Muscle layer of colon (tissue), 2 donors: ENCODE measurements around the gene PSMD1.
"Not testable (repeated sequence)": the region's sequence is repeated elsewhere in the genome, so short reads cannot be mapped to it uniquely, and the experiment has no call there.

Experiments
- H3K27ac ChIP-seq: one replicate; pipeline ENCODE4 v1.7.0; 2013; ENCODE audit warnings: low read depth, mild to moderate bottlenecking, low read length, moderate library complexity
- H3K27me3 ChIP-seq, 2 donors: one replicate each; pipeline ENCODE4 v1.7.0; 2013; ENCODE audit warnings: low read length in 2 of 2, mild to moderate bottlenecking in 2 of 2; ENCODE audit not compliant: insufficient read depth in 2 of 2, control insufficient read depth in 1 of 2
- H3K36me3 ChIP-seq: one replicate; pipeline ENCODE4 v1.7.0; 2013; ENCODE audit warnings: mild to moderate bottlenecking, low read length; ENCODE audit not compliant: insufficient read depth
- H3K4me1 ChIP-seq: one replicate; pipeline ENCODE4 v1.7.0; 2013; ENCODE audit warnings: mild to moderate bottlenecking, low read length; ENCODE audit not compliant: insufficient read depth
- H3K4me3 ChIP-seq, 2 donors: one replicate each; pipeline ENCODE4 v1.7.0; 2013; ENCODE audit warnings: low read length in 2 of 2, low read depth in 1 of 2, mild to moderate bottlenecking in 1 of 2, moderate library complexity in 1 of 2
- H3K9ac ChIP-seq: one replicate; pipeline ENCODE4 v1.7.0; 2013; ENCODE audit warnings: low read length
- H3K9me3 ChIP-seq: one replicate; pipeline ENCODE4 v1.7.0; 2013; ENCODE audit warnings: mild to moderate bottlenecking, low read length
- donor health status: abdominal sarcoma.
- donor health status: Adenocarcinoma of cecum.

Gene PSMD1

GRCh38 chr2:231063347-231063746 lies 6.7 kb downstream of the PSMD1 start:
- H3K27me3 ChIP-seq: no peaks in the 10 kb centered on the region
- H3K4me3 ChIP-seq: no peak overlapping the region
- H3K9me3 ChIP-seq: no peaks in the 10 kb centered on the region
- no peak overlapping the region for H3K9ac ChIP-seq
- peaks cover 20% of the 10 kb centered on the region for H3K4me1 ChIP-seq
- H3K27ac ChIP-seq: no peak overlapping the region
- H3K36me3 ChIP-seq: peaks cover 65% of the 10 kb centered on the region

- no peaks in the 10 kb centered on the region for H3K27me3 ChIP-seq
- no peak overlapping the region for H3K9ac ChIP-seq
- peaks cover 73% of the 10 kb centered on the region for H3K36me3 ChIP-seq
- H3K4me1 ChIP-seq: no peaks in the 10 kb centered on the region
- no peaks in the 10 kb centered on the region for H3K9me3 ChIP-seq
- H3K4me3 ChIP-seq: no peak overlapping the region
- H3K27ac ChIP-seq: no peak overlapping the region
Observed at GRCh38 chr2:231065966-231066365, 9.3 kb downstream of the PSMD1 start.

GRCh38 chr2:231067531-231067930 lies 10.9 kb downstream of the PSMD1 start:
- H3K27me3 ChIP-seq, H3K27ac ChIP-seq, H3K9ac ChIP-seq, H3K9me3 ChIP-seq, H3K4me1 ChIP-seq, H3K4me3 ChIP-seq: not testable (repeated sequence)
- H3K36me3 ChIP-seq: peaks cover 67% of the 10 kb centered on the region

- Histone ChIP-seq H3K4me3 (no peak overlapping the region), H3K36me3 (peaks cover 64% of the 10 kb centered on the region)
Observed at GRCh38 chr2:231068525-231069222, 12.0 kb downstream of the PSMD1 start.

GRCh38 chr2:231069379-231070054 lies 12.8 kb downstream of the PSMD1 start:
- Histone ChIP-seq H3K9me3 (no peaks in the 10 kb centered on the region), H3K4me3 (no peak overlapping the region), H3K36me3 (peaks cover 56% of the 10 kb centered on the region), H3K27me3 (no peaks in the 10 kb centered on the region), H3K9ac (no peak overlapping the region), H3K27ac (no peak overlapping the region), H3K4me1 (no peaks in the 10 kb centered on the region)

More at GRCh38 chr2:231068525-231069222, 12.0 kb downstream of the PSMD1 start:
- no peak overlapping the region for H3K27ac ChIP-seq
- no peaks in the 10 kb centered on the region for H3K4me1 ChIP-seq
- H3K9ac ChIP-seq: no peak overlapping the region
- no peaks in the 10 kb centered on the region for H3K27me3 ChIP-seq
- H3K9me3 ChIP-seq: no peaks in the 10 kb centered on the region

- H3K4me1 ChIP-seq: no peaks in the 10 kb centered on the region
- H3K9me3 ChIP-seq: no peaks in the 10 kb centered on the region
- no peak overlapping the region for H3K27ac ChIP-seq
- peaks cover 71% of the 10 kb centered on the region for H3K36me3 ChIP-seq
- no peak overlapping the region for H3K9ac ChIP-seq
- no peaks in the 10 kb centered on the region for H3K27me3 ChIP-seq
- no peak overlapping the region for H3K4me3 ChIP-seq
Observed at GRCh38 chr2:231084565-231084964, 27.9 kb downstream of the PSMD1 start.

- no peaks in the 10 kb centered on the region for H3K27me3 ChIP-seq
- no peak overlapping the region for H3K4me3 ChIP-seq
- H3K9me3 ChIP-seq: no peaks in the 10 kb centered on the region
- peaks cover 39% of the 10 kb centered on the region for H3K36me3 ChIP-seq
- no peak overlapping the region for H3K27ac ChIP-seq
- no peaks in the 10 kb centered on the region for H3K4me1 ChIP-seq
- no peak overlapping the region for H3K9ac ChIP-seq
Observed at GRCh38 chr2:231088754-231089153, 32.1 kb downstream of the PSMD1 start.

GRCh38 chr2:231093933-231094332 lies 37.3 kb downstream of the PSMD1 start:
- peaks cover 19% of the 10 kb centered on the region for H3K36me3 ChIP-seq
- H3K9ac ChIP-seq: no peak overlapping the region
- no peaks in the 10 kb centered on the region for H3K9me3 ChIP-seq
- H3K4me3 ChIP-seq: no peak overlapping the region
- no peak overlapping the region for H3K27ac ChIP-seq
- no peaks in the 10 kb centered on the region for H3K27me3 ChIP-seq
- no peaks in the 10 kb centered on the region for H3K4me1 ChIP-seq

- H3K4me3 ChIP-seq: no peak overlapping the region
- H3K4me1 ChIP-seq: no peaks in the 10 kb centered on the region
- no peaks in the 10 kb centered on the region for H3K27me3 ChIP-seq
- no peaks in the 10 kb centered on the region for H3K9me3 ChIP-seq
- H3K36me3 ChIP-seq: peaks cover 16% of the 10 kb centered on the region
- no peak overlapping the region for H3K27ac ChIP-seq
- no peak overlapping the region for H3K9ac ChIP-seq
Observed at GRCh38 chr2:231094736-231095346, 38.2 kb downstream of the PSMD1 start.

GRCh38 chr2:231099918-231100317 lies 43.3 kb downstream of the PSMD1 start:
- H3K36me3 ChIP-seq: peaks cover 9% of the 10 kb centered on the region
- H3K4me1 ChIP-seq: peaks cover 14% of the 10 kb centered on the region
- H3K9ac ChIP-seq: no peak overlapping the region
- H3K9me3 ChIP-seq: no peaks in the 10 kb centered on the region
- H3K27me3 ChIP-seq: no peaks in the 10 kb centered on the region
- H3K4me3 ChIP-seq: no peak overlapping the region
- no peak overlapping the region for H3K27ac ChIP-seq

GRCh38 chr2:231100321-231100720 lies 43.7 kb downstream of the PSMD1 start:
- not testable (repeated sequence) for H3K27me3 ChIP-seq, H3K9me3 ChIP-seq, H3K36me3 ChIP-seq, H3K4me3 ChIP-seq, H3K9ac ChIP-seq, H3K27ac ChIP-seq
- H3K4me1 ChIP-seq: peaks cover 14% of the 10 kb centered on the region
